ENCODE data around the gene CHDH. TPM values are rescaled to one million over a fixed set of nuclear protein-coding genes. Genes with fewer than 3 reads are reported as not detected.

CHDH gene, protein sequence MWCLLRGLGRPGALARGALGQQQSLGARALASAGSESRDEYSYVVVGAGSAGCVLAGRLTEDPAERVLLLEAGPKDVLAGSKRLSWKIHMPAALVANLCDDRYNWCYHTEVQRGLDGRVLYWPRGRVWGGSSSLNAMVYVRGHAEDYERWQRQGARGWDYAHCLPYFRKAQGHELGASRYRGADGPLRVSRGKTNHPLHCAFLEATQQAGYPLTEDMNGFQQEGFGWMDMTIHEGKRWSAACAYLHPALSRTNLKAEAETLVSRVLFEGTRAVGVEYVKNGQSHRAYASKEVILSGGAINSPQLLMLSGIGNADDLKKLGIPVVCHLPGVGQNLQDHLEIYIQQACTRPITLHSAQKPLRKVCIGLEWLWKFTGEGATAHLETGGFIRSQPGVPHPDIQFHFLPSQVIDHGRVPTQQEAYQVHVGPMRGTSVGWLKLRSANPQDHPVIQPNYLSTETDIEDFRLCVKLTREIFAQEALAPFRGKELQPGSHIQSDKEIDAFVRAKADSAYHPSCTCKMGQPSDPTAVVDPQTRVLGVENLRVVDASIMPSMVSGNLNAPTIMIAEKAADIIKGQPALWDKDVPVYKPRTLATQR
- total RNA-seq: 10 to 100 TPM; 21.5 to 26.0 TPM

DNA sequence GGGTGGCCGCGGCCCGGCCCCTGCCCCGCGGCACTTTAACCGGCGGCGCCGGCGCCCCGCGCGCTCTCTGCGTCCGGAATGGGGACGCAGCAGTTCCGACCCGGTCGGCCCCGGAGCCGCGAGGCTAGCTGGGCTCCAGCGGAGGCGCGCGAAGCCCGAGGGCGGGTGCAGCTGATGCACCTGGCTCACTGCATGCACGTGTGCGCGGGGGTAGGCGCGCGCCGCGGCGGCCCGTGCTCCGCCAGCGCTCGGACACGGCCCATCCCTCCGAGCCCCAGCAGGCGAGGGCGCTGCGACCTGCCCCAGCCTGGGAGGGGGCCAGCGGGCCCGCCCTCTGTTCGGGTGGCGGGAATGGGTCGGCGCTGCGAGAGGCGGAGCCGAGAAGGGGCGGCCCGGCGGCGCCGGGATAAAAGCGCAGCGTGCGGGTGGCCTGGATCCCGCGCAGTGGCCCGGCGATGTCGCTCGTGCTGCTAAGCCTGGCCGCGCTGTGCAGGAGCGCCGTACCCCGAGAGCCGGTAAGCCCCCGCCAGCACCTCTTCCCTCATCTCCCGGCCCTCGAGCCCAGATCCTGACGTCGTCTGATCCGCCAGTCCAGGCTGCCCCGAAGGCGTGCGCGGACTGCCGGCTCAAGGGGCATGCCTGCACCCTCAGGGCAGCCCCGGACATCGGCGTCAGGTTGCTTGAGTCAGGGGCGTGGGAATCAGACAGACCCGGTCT, at the start of gene CHDH, which contains the start of gene IL17RB:
Gene CHDH, minus strand, starts transcription at position 286 of the 717 bp plus-strand sequence. CDS start 22,411 bp downstream, outside the sequence.
Gene IL17RB, plus strand, starts transcription at position 435 of the 717 bp plus-strand sequence. Its CDS starts 21 bp downstream, at position 456.
- Histone ChIP-seq H3K27me3 (no peaks in the 10 kb centered on the region), H3K27ac (peak within 1 kb of the TSS; percentile 89 to 99 (median 98)), H3K4me3 (peak within 1 kb of the TSS; percentile 31 to 41), H3K9me3 (no peaks in the 10 kb centered on the region), H3K36me3 (replicated peaks in 1 of 2; ENCODE audit: insufficient read depth in 1 of 2, low read depth in 2 of 2) (no peaks in the 10 kb centered on the region), H3K4me1 (peaks cover 54% of the 10 kb centered on the region)
- DNase-seq (peak; percentile 90 to 92 (median 91)), ATAC-seq (peak; percentile 79)
- intact Hi-C loops (cut with DNase I): no loop called here
- TF ChIP-seq POLR2A (IDR thresholded peaks at IDR 0.05): peak; percentile 78 to 86 (median 80)
- TF ChIP-seq, protein P1, sequence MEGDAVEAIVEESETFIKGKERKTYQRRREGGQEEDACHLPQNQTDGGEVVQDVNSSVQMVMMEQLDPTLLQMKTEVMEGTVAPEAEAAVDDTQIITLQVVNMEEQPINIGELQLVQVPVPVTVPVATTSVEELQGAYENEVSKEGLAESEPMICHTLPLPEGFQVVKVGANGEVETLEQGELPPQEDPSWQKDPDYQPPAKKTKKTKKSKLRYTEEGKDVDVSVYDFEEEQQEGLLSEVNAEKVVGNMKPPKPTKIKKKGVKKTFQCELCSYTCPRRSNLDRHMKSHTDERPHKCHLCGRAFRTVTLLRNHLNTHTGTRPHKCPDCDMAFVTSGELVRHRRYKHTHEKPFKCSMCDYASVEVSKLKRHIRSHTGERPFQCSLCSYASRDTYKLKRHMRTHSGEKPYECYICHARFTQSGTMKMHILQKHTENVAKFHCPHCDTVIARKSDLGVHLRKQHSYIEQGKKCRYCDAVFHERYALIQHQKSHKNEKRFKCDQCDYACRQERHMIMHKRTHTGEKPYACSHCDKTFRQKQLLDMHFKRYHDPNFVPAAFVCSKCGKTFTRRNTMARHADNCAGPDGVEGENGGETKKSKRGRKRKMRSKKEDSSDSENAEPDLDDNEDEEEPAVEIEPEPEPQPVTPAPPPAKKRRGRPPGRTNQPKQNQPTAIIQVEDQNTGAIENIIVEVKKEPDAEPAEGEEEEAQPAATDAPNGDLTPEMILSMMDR (IDR thresholded peaks at IDR 0.05): peak in 2 of 7 experiments; percentile 22 to 34
- WGBS, 2 donors: 0 to 2% methylated on average over 6 to 84 of the region's 91 CpGs

DNA sequence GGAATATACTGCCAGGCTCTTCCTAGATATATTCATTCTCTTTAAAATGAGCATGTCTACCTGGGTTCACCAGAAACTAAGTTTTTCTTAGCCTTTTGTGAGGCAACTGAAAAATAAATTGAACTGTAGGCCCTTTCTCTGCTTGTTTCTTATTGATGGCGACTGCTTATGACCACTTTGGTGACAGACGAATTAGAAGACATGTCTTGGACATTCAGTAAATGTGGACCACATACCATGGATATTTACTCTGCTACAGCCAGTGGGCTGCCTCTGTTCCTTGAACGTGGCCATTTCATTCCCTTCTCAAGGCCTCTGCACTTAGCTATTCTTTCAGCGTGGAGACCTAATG, 46.0 kb upstream of the CHDH start:
- WGBS, 2 donors: 35 to 47% methylated on average over 4 of the region's 4 CpGs
- H3K9me3 ChIP-seq: no peaks in the 10 kb centered on the region
- TF ChIP-seq POLR2A (IDR thresholded peaks at IDR 0.05): no peak
- TF ChIP-seq, protein P1 (IDR thresholded peaks at IDR 0.05): no peak
- H3K27me3 ChIP-seq: no peaks in the 10 kb centered on the region
- ATAC-seq (no peak), DNase-seq (no peak)
- intact Hi-C loops (cut with DNase I): no loop called here
- peaks cover 0 to 2% of the 10 kb centered on the region in 2 donors for H3K36me3 ChIP-seq (replicated peaks in 1 of 2; ENCODE audit: insufficient read depth in 1 of 2, low read depth in 2 of 2)
- H3K4me1 ChIP-seq: peaks cover 36% of the 10 kb centered on the region
- H3K27ac ChIP-seq: peak overlapping the region; percentile 92 to 99 (median 96)
- H3K4me3 ChIP-seq: peak overlapping the region in 1 of 2 donors; percentile 44

DNA sequence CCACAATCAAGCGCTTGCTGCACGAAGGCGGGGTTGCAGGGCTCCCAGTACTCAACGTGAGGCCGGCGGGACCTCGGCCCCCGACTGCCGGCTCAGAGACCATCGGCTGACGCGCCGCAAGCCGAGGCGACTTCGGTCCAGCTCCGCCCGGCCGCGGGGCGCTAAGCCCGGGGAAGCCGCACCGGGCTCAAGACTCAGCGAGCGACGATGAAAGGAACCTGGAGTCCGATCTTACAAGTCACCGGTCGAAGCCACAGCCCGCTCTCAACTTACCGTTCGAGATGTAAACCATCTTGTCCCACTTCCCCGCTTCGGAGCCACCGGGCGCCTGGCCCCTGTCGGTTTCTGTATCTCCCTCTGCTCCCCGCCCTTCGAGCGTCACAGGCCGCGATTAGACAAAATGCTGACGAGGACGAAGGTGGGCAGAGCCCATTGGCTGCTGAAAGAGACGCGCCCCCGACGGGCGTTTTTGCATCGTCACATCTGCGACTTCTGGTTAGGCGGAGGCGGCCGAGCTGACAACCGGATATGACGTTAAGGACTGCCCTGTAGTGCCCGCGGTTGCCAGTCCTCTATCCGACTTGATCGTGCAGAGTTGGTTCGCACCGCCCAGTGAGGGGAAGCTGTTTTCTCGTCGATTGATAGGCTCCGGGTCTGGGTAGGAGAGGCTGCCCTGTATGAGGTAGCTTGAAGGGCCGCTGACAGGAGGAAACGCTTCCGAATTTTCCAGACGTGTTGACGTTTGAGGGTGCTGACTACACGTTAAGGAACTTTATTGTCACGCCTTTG, 45.5 kb upstream of the CHDH start, which contains the start of gene SELENOK:
Gene SELENOK, minus strand, starts transcription at position 363 of the 789 bp plus-strand sequence.
- peaks cover 0 to 5% of the 10 kb centered on the region in 2 donors for H3K36me3 ChIP-seq (replicated peaks in 1 of 2; ENCODE audit: insufficient read depth in 1 of 2, low read depth in 2 of 2)
- intact Hi-C loops (cut with DNase I): no loop called here
- peaks cover 36% of the 10 kb centered on the region for H3K4me1 ChIP-seq
- peak within 1 kb of the TSS; percentile 39 to 44 for H3K4me3 ChIP-seq
- TF ChIP-seq POLR2A (IDR thresholded peaks at IDR 0.05): peak; percentile 97 to 99 (median 99)
- TF ChIP-seq, protein P1 (IDR thresholded peaks at IDR 0.05): no peak
- H3K27me3 ChIP-seq: no peaks in the 10 kb centered on the region
- WGBS, 2 donors: 0% methylated on average over 12 to 73 of the region's 73 CpGs
- no peaks in the 10 kb centered on the region for H3K9me3 ChIP-seq
- ATAC-seq: peak; percentile 97
- DNase-seq: peak; percentile 99 to 100 (median 99)
- peak within 1 kb of the TSS; percentile 92 to 99 (median 96) for H3K27ac ChIP-seq

DNA sequence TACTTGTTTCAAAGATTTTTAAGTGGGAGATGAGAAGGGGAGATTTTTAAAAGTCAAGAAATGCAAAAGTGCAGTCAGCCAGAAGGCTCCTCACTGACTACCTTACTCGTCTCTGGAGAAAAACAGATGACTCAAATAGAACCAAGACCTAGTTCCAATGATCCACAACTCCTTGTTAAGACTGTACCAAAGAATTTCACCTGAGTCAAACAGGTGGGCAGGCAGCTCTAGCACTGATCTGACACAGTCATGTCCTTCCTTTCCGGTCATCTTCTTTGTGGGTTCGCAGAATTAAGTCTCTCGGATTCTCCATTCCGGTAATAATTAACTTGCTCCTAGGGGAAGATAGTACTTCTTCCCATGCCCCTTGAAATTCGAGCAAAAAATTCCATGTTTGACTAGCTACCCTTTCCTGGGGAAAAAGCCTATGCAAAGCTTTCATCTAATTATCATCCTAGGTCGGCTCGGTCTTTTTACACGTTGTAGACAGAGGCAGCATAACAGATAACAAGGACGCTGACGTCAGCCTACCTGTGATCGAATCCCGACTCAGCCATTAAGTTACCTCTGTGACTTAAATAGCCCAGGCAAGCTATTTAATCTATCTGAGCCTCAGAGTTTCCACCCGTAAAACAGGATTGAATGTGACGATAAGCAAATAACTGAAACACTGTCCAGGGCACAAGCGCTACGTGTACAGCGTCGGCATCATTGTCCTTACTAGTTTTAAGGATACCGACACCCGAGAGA, 44.7 kb upstream of the CHDH start:
- Histone ChIP-seq H3K4me1 (peaks cover 36% of the 10 kb centered on the region), H3K9me3 (no peaks in the 10 kb centered on the region), H3K36me3 (replicated peaks in 1 of 2; ENCODE audit: insufficient read depth in 1 of 2, low read depth in 2 of 2) (peaks cover 0 to 5% of the 10 kb centered on the region in 2 donors), H3K27me3 (no peaks in the 10 kb centered on the region), H3K4me3 (peak overlapping the region; percentile 39 to 44), H3K27ac (peak overlapping the region; percentile 92 to 99 (median 96))
- WGBS, 2 donors: 2% methylated on average over 21 of the region's 21 CpGs
- TF ChIP-seq POLR2A (IDR thresholded peaks at IDR 0.05): no peak
- TF ChIP-seq, protein P1 (IDR thresholded peaks at IDR 0.05): no peak
- DNase-seq: peak; percentile 54 to 72 (median 61)
- peak; percentile 41 for ATAC-seq
- intact Hi-C loops (cut with DNase I): no loop called here

Data from body of pancreas (tissue), 4 donors.